H1 (cell line): ENCODE data around the gene TPSD1. TPM values are rescaled to one million over a fixed set of nuclear protein-coding genes. Genes with fewer than 3 reads are reported as not detected.

Experiments used
- CTCF ChIA-PET: fragments of 300-600 bp; sonication (Branson Sonifier 250); formaldehyde crosslinking; loops from one replicate; lab custom pipeline; 2021; ENCODE audit not compliant: partially characterized antibody; lab: Charles Lee
- POLR2A ChIA-PET: fragments of 300-600 bp; sonication (Branson Sonifier 250); formaldehyde crosslinking; loops from one replicate; lab custom pipeline; 2021; ENCODE audit warnings: inconsistent platforms; ENCODE audit not compliant: partially characterized antibody; lab: Charles Lee
- DNase-seq, 2 experiments: peaks; one replicate each; pipeline versions ENCODE4 v3.0.0 to v3.0.0-alpha.2; 2010 to 2022; ENCODE audit warnings: low spot score in 2 of 2, low read depth in 1 of 2, mixed read lengths in 1 of 2
- FAIRE-seq: peaks from 2 replicates; lab custom pipeline; 2011; peaks lifted over from hg19 to GRCh38; lab: Jason Lieb, UNC
- H2AFZ ChIP-seq: 2 replicates; pipeline ENCODE4 v1.8.1; 2012; ENCODE audit warnings: low read length, inconsistent platforms
- H2AK5ac ChIP-seq: 2 replicates; pipeline ENCODE4 v1.6.1; 2013; ENCODE audit warnings: low read depth, low read length
- H2BK120ac ChIP-seq: replicated peaks from 2 replicates; pipeline ENCODE3; 2013; ENCODE audit warnings: low read depth, low read length, inconsistent platforms
- H2BK12ac ChIP-seq: 2 replicates; pipeline ENCODE4 v1.6.1; 2013; ENCODE audit warnings: low read depth, low read length
- H2BK15ac ChIP-seq: 2 replicates; pipeline ENCODE4 v1.6.1; 2013; ENCODE audit warnings: low read length
- H2BK20ac ChIP-seq: 2 replicates; pipeline ENCODE4 v1.6.1; 2013; ENCODE audit warnings: low read length
- H2BK5ac ChIP-seq: 2 replicates; pipeline ENCODE4 v1.6.1; 2013; ENCODE audit warnings: low read depth, low read length
- H3K14ac ChIP-seq: 2 replicates; pipeline ENCODE4 v1.6.1; 2013; ENCODE audit warnings: inconsistent platforms; ENCODE audit not compliant: insufficient read length
- H3K18ac ChIP-seq: 2 replicates; pipeline ENCODE4 v1.6.1; 2013; ENCODE audit warnings: low read length; ENCODE audit errors: extremely low read depth
- H3K23ac ChIP-seq: 2 replicates; pipeline ENCODE4 v1.6.1; 2013; ENCODE audit warnings: inconsistent platforms; ENCODE audit not compliant: insufficient read length
- H3K23me2 ChIP-seq: 2 replicates; pipeline ENCODE4 v1.6.1; 2013; ENCODE audit warnings: low read depth, low read length
- H3K27ac ChIP-seq: 2 replicates; pipeline ENCODE4 v1.6.1; 2011; ENCODE audit warnings: low read depth, low read length, inconsistent platforms
- H3K27me3 ChIP-seq, 4 experiments: replicated peaks in 1 of 4; 1 replicate in 1 of 4; 2 replicates in 3 of 4; pipeline versions ENCODE4 v1.6.1 to v1.8.1; 2011 to 2013; ENCODE audit warnings: low read length in 3 of 4, mild to moderate bottlenecking in 3 of 4, inconsistent platforms in 2 of 4, mixed read lengths in 2 of 4, moderate library complexity in 1 of 4; ENCODE audit not compliant: control insufficient read depth in 3 of 4, insufficient read depth in 3 of 4; ENCODE audit errors: extremely low read depth in 1 of 4
- H3K36me3 ChIP-seq, 4 experiments: 2 replicates each; pipeline versions ENCODE4 v1.6.1 to v1.8.1; 2011 to 2013; ENCODE audit warnings: mild to moderate bottlenecking in 4 of 4, low read length in 3 of 4, moderate library complexity in 2 of 4, control low read depth in 1 of 4, inconsistent platforms in 1 of 4; ENCODE audit not compliant: insufficient read depth in 4 of 4, control insufficient read depth in 2 of 4
- H3K4ac ChIP-seq: replicated peaks from 2 replicates; pipeline ENCODE3; 2013; ENCODE audit warnings: low read length, low read depth, mixed read lengths, inconsistent platforms; ENCODE audit not compliant: insufficient read length
- H3K4me1 ChIP-seq, 4 experiments: replicated peaks in 1 of 4; 1 replicate in 1 of 4; 2 replicates in 3 of 4; pipeline versions ENCODE4 v1.6.1 to v1.8.1; 2011 to 2013; ENCODE audit warnings: low read length in 3 of 4, inconsistent platforms in 2 of 4, mixed read lengths in 1 of 4; ENCODE audit not compliant: insufficient read depth in 4 of 4, control insufficient read depth in 3 of 4
- H3K4me2 ChIP-seq, 2 experiments: 2 replicates each; pipeline versions ENCODE4 v1.6.1 to v1.8.1; 2011 to 2013; ENCODE audit warnings: low read depth in 2 of 2, low read length in 2 of 2, control low read depth in 1 of 2, inconsistent platforms in 1 of 2, mild to moderate bottlenecking in 1 of 2; ENCODE audit not compliant: insufficient read depth in 1 of 2
- H3K4me3 ChIP-seq, 4 experiments: fragments of 200-600, 300-600 bp in 1 of 4; sonication (generic), shearing (Covaris generic), sonication (Bioruptor Twin) in 1 of 4; 2 replicates each; pipeline versions ENCODE4 v1.5.1 to v1.8.1; 2011 to 2016; ENCODE audit warnings: low read length in 4 of 4, low read depth in 3 of 4, control low read depth in 2 of 4, inconsistent platforms in 2 of 4, mild to moderate bottlenecking in 2 of 4, mixed read lengths in 1 of 4, moderate library complexity in 1 of 4; ENCODE audit not compliant: insufficient read depth in 2 of 4; ENCODE audit errors: extremely low read depth in 1 of 4
- H3K56ac ChIP-seq: replicated peaks from 2 replicates; pipeline ENCODE3; 2013; ENCODE audit warnings: low read depth, mild to moderate bottlenecking, mixed read lengths, low read length, inconsistent platforms; ENCODE audit not compliant: insufficient read length
- H3K79me1 ChIP-seq: 2 replicates; pipeline ENCODE4 v1.6.1; 2013; ENCODE audit warnings: low read depth, low read length, control low read depth
- H3K79me2 ChIP-seq, 2 experiments: 2 replicates each; pipeline versions ENCODE4 v1.6.1 to v1.8.1; 2012 to 2013; ENCODE audit warnings: low read length in 2 of 2, mild to moderate bottlenecking in 2 of 2, inconsistent platforms in 1 of 2; ENCODE audit not compliant: insufficient read depth in 2 of 2, control insufficient read depth in 1 of 2
- H3K9ac ChIP-seq, 4 experiments: replicated peaks in 1 of 4; 1 replicate in 1 of 4; 2 replicates in 3 of 4; pipeline versions ENCODE4 v1.6.1 to v1.8.1; 2011 to 2013; ENCODE audit warnings: low read depth in 3 of 4, low read length in 3 of 4, control low read depth in 2 of 4, mild to moderate bottlenecking in 2 of 4, moderate library complexity in 2 of 4, inconsistent platforms in 1 of 4; ENCODE audit errors: extremely low read depth in 1 of 4
- H3K9me3 ChIP-seq, 2 experiments: 2 replicates each; pipeline versions ENCODE4 v1.6.1 to v1.8.1; 2012 to 2013; ENCODE audit warnings: mild to moderate bottlenecking in 2 of 2, moderate library complexity in 2 of 2, control low read depth in 1 of 2, inconsistent platforms in 1 of 2, low read depth in 1 of 2, low read length in 1 of 2, mixed read lengths in 1 of 2; ENCODE audit not compliant: insufficient read depth in 2 of 2
- H4K20me1 ChIP-seq, 2 experiments: replicated peaks in 1 of 2; 2 replicates each; pipeline versions ENCODE3 to v1.8.1; 2011 to 2013; ENCODE audit warnings: inconsistent platforms in 2 of 2, low read length in 2 of 2, mild to moderate bottlenecking in 1 of 2; ENCODE audit not compliant: insufficient read depth in 2 of 2, control insufficient read depth in 1 of 2
- H4K5ac ChIP-seq: 2 replicates; pipeline ENCODE4 v1.6.1; 2013; ENCODE audit warnings: low read length, low read depth, mixed read lengths, inconsistent platforms; ENCODE audit not compliant: insufficient read length
- H4K8ac ChIP-seq: 2 replicates; pipeline ENCODE4 v1.8.0; 2013; ENCODE audit warnings: mild to moderate bottlenecking, moderate library complexity, low read length, inconsistent platforms; ENCODE audit not compliant: insufficient read depth; ENCODE audit errors: extremely low read depth
- H4K91ac ChIP-seq: replicated peaks from 2 replicates; pipeline ENCODE3; 2013; ENCODE audit warnings: low read length, mixed read lengths, inconsistent platforms; ENCODE audit not compliant: insufficient read length
- BCL11A ChIP-seq, 2 experiments: IDR thresholded peaks; one replicate each; pipeline ENCODE4 v1.6.1; 2011; ENCODE audit warnings: low read depth in 2 of 2, low read length in 2 of 2, mild to moderate bottlenecking in 2 of 2
- CBX8 ChIP-seq: fragments of 300-800, 300-1000 bp; sonication (generic); IDR thresholded peaks from 2 replicates; pipeline ENCODE4 v1.7.1; 2016; ENCODE audit warnings: low read depth, low read length, borderline replicate concordance
- CEBPB ChIP-seq: IDR thresholded peaks from 2 replicates; pipeline ENCODE4 v1.6.1; 2012; ENCODE audit warnings: low read depth, low read length
- HDAC6 ChIP-seq: IDR thresholded peaks from one replicate; pipeline ENCODE4 v1.7.1; 2012; ENCODE audit warnings: low read depth, mild to moderate bottlenecking, inconsistent platforms, low read length, moderate library complexity
- JUN ChIP-seq: IDR thresholded peaks from 2 replicates; pipeline ENCODE4 v1.6.1; 2011; ENCODE audit warnings: low read depth, mild to moderate bottlenecking, improper control_type of control experiment, low read length
- JUND ChIP-seq: IDR thresholded peaks from 2 replicates; pipeline ENCODE4 v1.6.1; 2011; ENCODE audit warnings: mild to moderate bottlenecking, improper control_type of control experiment, low read length
- KDM5A ChIP-seq: fragments of 200-600 bp; IDR thresholded peaks from 2 replicates; pipeline ENCODE4 v1.7.1; 2012; ENCODE audit warnings: mild to moderate bottlenecking, low read length, inconsistent platforms, mixed read lengths
- MAFK ChIP-seq: IDR thresholded peaks from 2 replicates; pipeline ENCODE4 v1.6.1; 2012; ENCODE audit warnings: low read depth, mild to moderate bottlenecking, improper control_type of control experiment, low read length
- NRF1 ChIP-seq: IDR thresholded peaks from 2 replicates; pipeline ENCODE4 v1.6.1; 2011; ENCODE audit warnings: mild to moderate bottlenecking, low read depth, low read length, improper control_type of control experiment
- POLR2AphosphoS5 ChIP-seq: IDR thresholded peaks from 2 replicates; pipeline ENCODE4 v1.6.1; 2011; ENCODE audit warnings: low read depth, low read length
- RBBP5 ChIP-seq: IDR thresholded peaks from 2 replicates; pipeline ENCODE4 v1.7.1; 2012; ENCODE audit warnings: low read depth, mild to moderate bottlenecking, inconsistent platforms, low read length, moderate library complexity, borderline replicate concordance
- RFX5 ChIP-seq: IDR thresholded peaks from 2 replicates; pipeline ENCODE4 v1.6.1; 2011; ENCODE audit warnings: low read depth, low read length, improper control_type of control experiment, borderline replicate concordance
- SIX5 ChIP-seq: IDR thresholded peaks from 2 replicates; pipeline ENCODE4 v1.6.1; 2011; ENCODE audit warnings: mild to moderate bottlenecking, low read depth, low read length
- YY1 ChIP-seq: IDR thresholded peaks from 2 replicates; pipeline ENCODE4 v1.6.1; 2011; ENCODE audit warnings: low read depth, mild to moderate bottlenecking, low read length
- WGBS, 2 experiments: shearing (Covaris generic) in 1 of 2; methylation state at CpG; one replicate each; pipeline versions ENCODE4 v1.1.6 to v1.1.7; 2013 to 2015; ENCODE audit warnings: low lambda C conversion rate in 2 of 2, mixed read lengths in 2 of 2, inconsistent platforms in 1 of 2, low coverage in 1 of 2, missing lambda C conversion rate in 1 of 2; ENCODE audit not compliant: insufficient replicate concordance in 2 of 2, insufficient coverage in 1 of 2, insufficient read length in 1 of 2; ENCODE audit errors: extremely low coverage in 1 of 2, missing lambda C conversion rate in 1 of 2; 5-methylcytosine and 5-hydroxymethylcytosine counted together
- polyA plus RNA-seq, 7 experiments: library from polyadenylated mRNA; depleted of rRNA in 3 of 7; stranded (reverse) in 5 of 7; unstranded in 2 of 7; fragments of >200 nt in 5 of 7; fragments of 200-250 nt in 2 of 7; gene quantifications; 1 replicate in 5 of 7; 2 replicates in 1 of 7; 4 replicates in 1 of 7; pipeline versions ENCODE4 v1.2.1 to v1.2.3, GENCODE V29; 2011 to 2013; ENCODE audit warnings: missing spikeins in 2 of 7, mixed read lengths in 2 of 7
- total RNA-seq: library from RNA; stranded (reverse); fragmentation: NEBNext Ultra II Directional; extraction: Animal tissue kit (Norgen Biotek cat#: 25700); gene quantifications from 2 replicates; pipeline ENCODE4 v1.2.1, GENCODE V29; 2021
- TF ChIP-seq, protein P1 (sequence below): IDR thresholded peaks from 2 replicates; pipeline ENCODE4 v1.6.1; 2012; ENCODE audit warnings: inconsistent platforms

TPSD1 gene
- total and polyA plus RNA-seq, 2 of the 8 experiments (the other 6 are each of a cell fraction or from before 2014, with no cell fraction given): 0.26 TPM; not detected in 1

GRCh38 chr16:1258225-1258600, 2.3 kb downstream of the TPSD1 start:
- no peaks in the 10 kb centered on the region for H4K20me1 ChIP-seq
- no peak overlapping the region for H2AFZ ChIP-seq
- no peak overlapping the region for H3K14ac ChIP-seq
- no peaks in the 10 kb centered on the region for H3K23me2 ChIP-seq
- DNase-seq (no peak), FAIRE-seq (no peak)
- H4K91ac ChIP-seq: no peak overlapping the region
- ChIA-PET CTCF (interaction anchor here (1.5 kb wide), 1 partner anchor 29 kb away, joined by 3 read pairs; no protein-coding TSS in a partner anchor), POLR2A (interaction anchor here (0.8 kb wide), 1 partner anchor 18 kb away, joined by 3 read pairs; no protein-coding TSS in a partner anchor)
- H2BK120ac ChIP-seq: no peak overlapping the region
- no peak overlapping the region for H2AK5ac ChIP-seq
- H3K27me3 ChIP-seq: peaks cover 0 to 28% (median 12%) of the 10 kb centered on the region in 4 experiments; a peak in 5 of 7 replicates
- no peak overlapping the region for H2BK5ac ChIP-seq
- 86% methylated on average over 11 of the region's 12 CpGs; no CpG with 5 or more reads in 1 of the 2 experiments for WGBS, 2 experiments
- no peak overlapping the region for H3K27ac ChIP-seq
- H3K23ac ChIP-seq: no peak overlapping the region
- no peak overlapping the region; the same call in 1 of the 2 replicates for H2BK15ac ChIP-seq
- no peak overlapping the region for H3K56ac ChIP-seq
- H3K9ac ChIP-seq: no peak overlapping the region
- H3K79me1 ChIP-seq: no peaks in the 10 kb centered on the region
- no peak overlapping the region for H2BK20ac ChIP-seq
- no peaks in the 10 kb centered on the region for H3K79me2 ChIP-seq
- no peaks in the 10 kb centered on the region for H3K9me3 ChIP-seq
- H3K4ac ChIP-seq: no peak overlapping the region
- no peak overlapping the region for H3K4me3 ChIP-seq
- H2BK12ac ChIP-seq: peak overlapping the region; percentile 39; the same call in 1 of the 2 replicates
- H3K18ac ChIP-seq: no peak overlapping the region
- peaks cover 0 to 11% (median 8%) of the 10 kb centered on the region in 4 experiments; a peak in 6 of 7 replicates for H3K4me1 ChIP-seq
- no peaks in the 10 kb centered on the region for H3K36me3 ChIP-seq
- no peak overlapping the region for H4K5ac ChIP-seq
- no peak overlapping the region for H3K4me2 ChIP-seq
- H4K8ac ChIP-seq: no peak overlapping the region; the same call in 1 of the 2 replicates
- TF ChIP-seq MAFK: no peak
- TF ChIP-seq RFX5: no peak
- TF ChIP-seq JUND: no peak
- no peak for TF ChIP-seq BCL11A (IDR thresholded peaks at IDR 0.05; ENCODE audit: low read depth in 2 of 2, low read length in 2 of 2)
- TF ChIP-seq POLR2AphosphoS5: no peak
- no peak for TF ChIP-seq JUN
- TF ChIP-seq, protein P1, sequence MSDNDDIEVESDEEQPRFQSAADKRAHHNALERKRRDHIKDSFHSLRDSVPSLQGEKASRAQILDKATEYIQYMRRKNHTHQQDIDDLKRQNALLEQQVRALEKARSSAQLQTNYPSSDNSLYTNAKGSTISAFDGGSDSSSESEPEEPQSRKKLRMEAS: no peak
- TF ChIP-seq CBX8: no peak
- TF ChIP-seq NRF1: no peak
- no peak for TF ChIP-seq KDM5A
- TF ChIP-seq YY1: no peak
- no peak for TF ChIP-seq CEBPB
- no peak for TF ChIP-seq SIX5
- no peak for TF ChIP-seq HDAC6
- TF ChIP-seq RBBP5: no peak
